Ectodermal cell (in vitro differentiated cells): Measurements from ENCODE around the gene OPN4.

Experiments used
- H3K27ac ChIP-seq: 2 replicates; pipeline ENCODE4 v1.7.0; 2013; ENCODE audit warnings: mild to moderate bottlenecking, low read depth, low read length; ENCODE audit not compliant: insufficient read depth, poor library complexity, severe bottlenecking
- H3K27me3 ChIP-seq: 2 replicates; pipeline ENCODE4 v1.7.0; 2013; ENCODE audit warnings: mild to moderate bottlenecking, low read length; ENCODE audit not compliant: insufficient read depth, control insufficient read depth, poor library complexity, severe bottlenecking
- H3K36me3 ChIP-seq: one replicate; pipeline ENCODE4 v1.7.0; 2013; ENCODE audit warnings: low read length; ENCODE audit not compliant: control insufficient read depth, insufficient read depth
- H3K4me1 ChIP-seq: one replicate; pipeline ENCODE4 v1.7.0; 2013; ENCODE audit warnings: low read length; ENCODE audit not compliant: control insufficient read depth, insufficient read depth
- H3K4me3 ChIP-seq: 2 replicates; pipeline ENCODE4 v1.7.0; 2013; ENCODE audit warnings: low read depth, low read length, control low read depth; ENCODE audit not compliant: insufficient read depth
- H3K9me3 ChIP-seq: 2 replicates; pipeline ENCODE4 v1.7.0; 2013; ENCODE audit warnings: mild to moderate bottlenecking, low read length, moderate library complexity; ENCODE audit not compliant: control insufficient read depth
- WGBS, 2 experiments: methylation state at CpG; one replicate each; pipeline ENCODE4 v1.1.7; 2013; ENCODE audit warnings: missing lambda C conversion rate in 2 of 2; 5-methylcytosine and 5-hydroxymethylcytosine counted together

The OPN4 gene

GRCh38 chr10:86699991-86700840 is 45.9 kb downstream of the OPN4 start:
- WGBS, 2 experiments = 88 to 90% methylated on average over 9 of the region's 9 CpGs
- no peaks in the 10 kb centered on the region for H3K36me3 ChIP-seq
- no peaks in the 10 kb centered on the region for H3K9me3 ChIP-seq
- no peaks in the 10 kb centered on the region for H3K4me1 ChIP-seq
- no peaks in the 10 kb centered on the region for H3K27me3 ChIP-seq
- no peak overlapping the region for H3K27ac ChIP-seq
- no peak overlapping the region for H3K4me3 ChIP-seq

- Histone ChIP-seq H3K4me1 (no peaks in the 10 kb centered on the region), H3K9me3 (no peaks in the 10 kb centered on the region)
- WGBS, 2 experiments = 94 to 97% methylated on average over 12 of the region's 12 CpGs
Observed at GRCh38 chr10:86700851-86701617, 46.7 kb downstream of the OPN4 start.

GRCh38 chr10:86703176-86703575 is 48.8 kb downstream of the OPN4 start:
- no peaks in the 10 kb centered on the region for H3K9me3 ChIP-seq
- H3K36me3 ChIP-seq = no peaks in the 10 kb centered on the region
- H3K27ac ChIP-seq = no peak overlapping the region
- no peaks in the 10 kb centered on the region for H3K27me3 ChIP-seq
- 91 to 95% methylated on average over 8 of the region's 8 CpGs for WGBS, 2 experiments
- no peak overlapping the region for H3K4me3 ChIP-seq
- peaks cover 4% of the 10 kb centered on the region for H3K4me1 ChIP-seq

More at GRCh38 chr10:86700851-86701617, 46.7 kb downstream of the OPN4 start:
- no peak overlapping the region for H3K27ac ChIP-seq
- no peaks in the 10 kb centered on the region for H3K36me3 ChIP-seq
- H3K27me3 ChIP-seq = no peaks in the 10 kb centered on the region
- no peak overlapping the region for H3K4me3 ChIP-seq

GRCh38 chr10:86705139-86705538 is 50.8 kb downstream of the OPN4 start:
- Histone ChIP-seq H3K36me3 (no peaks in the 10 kb centered on the region), H3K27me3 (no peaks in the 10 kb centered on the region), H3K4me3 (no peak overlapping the region), H3K9me3 (no peaks in the 10 kb centered on the region), H3K4me1 (peaks cover 10% of the 10 kb centered on the region), H3K27ac (no peak overlapping the region)
- 80 to 90% methylated on average over 1 of the region's 1 CpG for WGBS, 2 experiments

- 90% methylated on average over 2 of the region's 2 CpGs for WGBS, 2 experiments
- no peaks in the 10 kb centered on the region for H3K27me3 ChIP-seq
- no peaks in the 10 kb centered on the region for H3K36me3 ChIP-seq
- H3K4me1 ChIP-seq = peaks cover 12% of the 10 kb centered on the region
- H3K27ac ChIP-seq = no peak overlapping the region
- no peak overlapping the region for H3K4me3 ChIP-seq
- H3K9me3 ChIP-seq = no peaks in the 10 kb centered on the region
Observed at GRCh38 chr10:86705905-86706304, 51.6 kb downstream of the OPN4 start.

GRCh38 chr10:86706401-86706841 is 52.1 kb downstream of the OPN4 start:
- H3K27me3 ChIP-seq = no peaks in the 10 kb centered on the region
- H3K4me1 ChIP-seq = peaks cover 13% of the 10 kb centered on the region
- no peak overlapping the region for H3K27ac ChIP-seq
- H3K9me3 ChIP-seq = no peaks in the 10 kb centered on the region
- H3K36me3 ChIP-seq = no peaks in the 10 kb centered on the region
- 87 to 93% methylated on average over 12 of the region's 12 CpGs for WGBS, 2 experiments
- no peak overlapping the region for H3K4me3 ChIP-seq

- H3K27ac ChIP-seq = no peak overlapping the region
- WGBS, 2 experiments = 97 to 100% methylated on average over 1 of the region's 1 CpG
- no peaks in the 10 kb centered on the region for H3K9me3 ChIP-seq
- H3K36me3 ChIP-seq = no peaks in the 10 kb centered on the region
- no peaks in the 10 kb centered on the region for H3K27me3 ChIP-seq
- H3K4me3 ChIP-seq = no peak overlapping the region
- H3K4me1 ChIP-seq = peaks cover 13% of the 10 kb centered on the region
Observed at GRCh38 chr10:86706977-86707376, 52.6 kb downstream of the OPN4 start.

- H3K9me3 ChIP-seq = no peaks in the 10 kb centered on the region
- peaks cover 13% of the 10 kb centered on the region for H3K4me1 ChIP-seq
- H3K36me3 ChIP-seq = no peaks in the 10 kb centered on the region
- no peak overlapping the region for H3K4me3 ChIP-seq
- no peaks in the 10 kb centered on the region for H3K27me3 ChIP-seq
- no peak overlapping the region for H3K27ac ChIP-seq
- 69 to 80% methylated on average over 4 of the region's 4 CpGs for WGBS, 2 experiments
Observed at GRCh38 chr10:86707505-86707904, 53.2 kb downstream of the OPN4 start.

GRCh38 chr10:86708068-86708782 is 53.9 kb downstream of the OPN4 start:
- Histone ChIP-seq H3K9me3 (no peaks in the 10 kb centered on the region), H3K27me3 (no peaks in the 10 kb centered on the region), H3K4me1 (peaks cover 13% of the 10 kb centered on the region), H3K27ac (no peak overlapping the region), H3K4me3 (no peak overlapping the region), H3K36me3 (no peaks in the 10 kb centered on the region)
- WGBS, 2 experiments = 86 to 90% methylated on average over 8 of the region's 8 CpGs
